Endothelial cell of umbilical vein (primary cell): ENCODE results near the gene NDUFS6. TPM values are rescaled to one million over a fixed set of nuclear protein-coding genes. Genes with fewer than 3 reads are reported as not detected.

Experiments used
- BruUV-seq: library from RNA; stranded (reverse); fragments of 400-500 nt; replicated peaks from 2 replicates; lab custom pipeline; 2021; lab: Mats Ljungman, UMichigan
- CTCF ChIA-PET: fragments of 300-600, 350-600 bp; sonication (Branson Sonifier 250); formaldehyde crosslinking; loops from one replicate; lab custom pipeline; 2021; ENCODE audit warnings: antibody characterized with exemption, inconsistent platforms; lab: Charles Lee
- POLR2A ChIA-PET: fragments of 300-600, 350-600 bp; sonication (Branson Sonifier 250); formaldehyde crosslinking; loops from one replicate; lab custom pipeline; 2021; ENCODE audit warnings: antibody characterized with exemption, inconsistent platforms; lab: Charles Lee
- DNase-seq: peaks from one replicate; pipeline ENCODE4 v3.0.0-alpha.2; 2011; ENCODE audit warnings: low read depth, low spot score
- FAIRE-seq: peaks from 2 replicates; lab custom pipeline; 2011; peaks lifted over from hg19 to GRCh38; lab: Jason Lieb, UNC
- H2AFZ ChIP-seq: 2 replicates; pipeline ENCODE4 v1.6.0; 2012; ENCODE audit warnings: low read depth, low read length, control low read depth, inconsistent platforms
- H3K27ac ChIP-seq: 2 replicates; pipeline ENCODE4 v1.5.1; 2011; ENCODE audit warnings: low read depth, mild to moderate bottlenecking, control low read depth, low read length, moderate library complexity; ENCODE audit not compliant: insufficient read depth
- H3K27me3 ChIP-seq, 2 experiments: 2 replicates each; pipeline versions ENCODE4 v1.6.0 to v1.6.1; 2011; ENCODE audit warnings: low read length in 2 of 2, mixed read lengths in 1 of 2; ENCODE audit not compliant: control insufficient read depth in 2 of 2, insufficient read depth in 2 of 2
- H3K36me3 ChIP-seq, 2 experiments: 2 replicates in 1 of 2; 3 replicates in 1 of 2; pipeline ENCODE4 v1.5.1; 2011; ENCODE audit warnings: low read length in 2 of 2, mild to moderate bottlenecking in 1 of 2, moderate library complexity in 1 of 2; ENCODE audit not compliant: control insufficient read depth in 2 of 2, insufficient read depth in 2 of 2; ENCODE audit errors: extremely low read depth in 1 of 2
- H3K4me1 ChIP-seq: 3 replicates; pipeline ENCODE4 v1.5.1; 2011; ENCODE audit warnings: mild to moderate bottlenecking, low read length; ENCODE audit not compliant: control insufficient read depth, insufficient read depth; ENCODE audit errors: extremely low read depth
- H3K4me2 ChIP-seq: 2 replicates; pipeline ENCODE4 v1.6.1; 2011; ENCODE audit warnings: low read length, control low read depth, mixed read lengths; ENCODE audit not compliant: insufficient read depth
- H3K4me3 ChIP-seq, 3 experiments: fragments of 200-600 bp in 1 of 3; sonication (generic), shearing (Covaris generic) in 1 of 3; replicated peaks in 1 of 3; 2 replicates each; pipeline ENCODE4 v1.5.1; 2011 to 2016; ENCODE audit warnings: control low read depth in 3 of 3, low read length in 3 of 3, mild to moderate bottlenecking in 2 of 3, inconsistent platforms in 1 of 3, low read depth in 1 of 3, moderate library complexity in 1 of 3; ENCODE audit not compliant: insufficient read depth in 1 of 3
- H3K79me2 ChIP-seq: 2 replicates; pipeline ENCODE4 v1.6.0; 2012; ENCODE audit warnings: low read length, inconsistent platforms; ENCODE audit not compliant: control insufficient read depth, insufficient read depth
- H3K9ac ChIP-seq: replicated peaks from 2 replicates; pipeline ENCODE3; 2011; ENCODE audit warnings: low read length, control low read depth; ENCODE audit not compliant: insufficient read depth; ENCODE audit errors: extremely low read depth
- H3K9me1 ChIP-seq: replicated peaks from 3 replicates; pipeline ENCODE4 v1.6.0; 2011; ENCODE audit warnings: mild to moderate bottlenecking, low read length; ENCODE audit not compliant: control insufficient read depth, insufficient read depth; ENCODE audit errors: extremely low read depth
- H3K9me3 ChIP-seq: replicated peaks from 2 replicates; pipeline ENCODE4 v1.5.1; 2012; ENCODE audit warnings: low read length, inconsistent platforms; ENCODE audit not compliant: control insufficient read depth, insufficient read depth
- H4K20me1 ChIP-seq: replicated peaks from 2 replicates; pipeline ENCODE3; 2011; ENCODE audit warnings: mild to moderate bottlenecking, low read length; ENCODE audit not compliant: control insufficient read depth, insufficient read depth; ENCODE audit errors: extremely low read depth
- CTCF ChIP-seq, 2 donors: IDR thresholded peaks; 1 replicate in 1 of 2; 2 replicates in 1 of 2; pipeline ENCODE4 v1.5.1; 2011; ENCODE audit warnings: low read length in 2 of 2, mild to moderate bottlenecking in 2 of 2, moderate library complexity in 2 of 2, control low read depth in 1 of 2, inconsistent platforms in 1 of 2, low read depth in 1 of 2; ENCODE audit not compliant: insufficient read depth in 1 of 2; ENCODE audit errors: extremely low read depth in 1 of 2
- EZH2 ChIP-seq: IDR thresholded peaks from 2 replicates; pipeline ENCODE4 v1.6.1; 2012; ENCODE audit warnings: borderline replicate concordance, low read depth, mild to moderate bottlenecking, moderate library complexity, low read length, inconsistent platforms; ENCODE audit not compliant: severe bottlenecking
- FOS ChIP-seq: IDR thresholded peaks from 2 replicates; pipeline ENCODE4 v1.6.1; 2011; ENCODE audit warnings: mild to moderate bottlenecking, low read length, moderate library complexity, borderline replicate concordance; ENCODE audit not compliant: insufficient read depth
- GATA2 ChIP-seq: IDR thresholded peaks from 2 replicates; pipeline ENCODE4 v1.7.0; 2011; ENCODE audit warnings: low read depth, mild to moderate bottlenecking, moderate library complexity, mixed read lengths, low read length; ENCODE audit not compliant: insufficient read length, insufficient read depth
- JUN ChIP-seq: IDR thresholded peaks from 2 replicates; pipeline ENCODE4 v1.6.1; 2011; ENCODE audit warnings: borderline replicate concordance, low read depth; ENCODE audit not compliant: insufficient read length, insufficient read depth
- MAX ChIP-seq: IDR thresholded peaks from 2 replicates; pipeline ENCODE4 v1.6.1; 2011; ENCODE audit not compliant: insufficient read depth, insufficient read length
- MYC ChIP-seq: IDR thresholded peaks from one replicate; pipeline ENCODE4 v1.6.1; 2011; ENCODE audit warnings: mild to moderate bottlenecking, low read depth, low read length
- POLR2A ChIP-seq: IDR thresholded peaks from 2 replicates; pipeline ENCODE4 v1.6.1; 2012; ENCODE audit warnings: low read depth, mild to moderate bottlenecking, control low read depth, low read length
- POLR2AphosphoS5 ChIP-seq: IDR thresholded peaks from 2 replicates; pipeline ENCODE4 v1.6.1; 2012; ENCODE audit warnings: low read depth, mild to moderate bottlenecking, control low read depth, low read length, moderate library complexity; ENCODE audit not compliant: insufficient read depth
- dilution Hi-C: fragments of 300-500 bp; cut with MboI; formaldehyde crosslinking; loops from one replicate; pipeline ENCODE4 v1.15.0; 2019; ENCODE audit warnings: low sequenced_read_pairs; ENCODE audit not compliant: extremely low pct_ligation_motif_present
- intact Hi-C: fragments of 100-400 bp; cut with micrococcal nuclease; formaldehyde crosslinking; loops from one replicate; pipeline ENCODE4 v1.10.0; 2022
- polyA plus RNA-seq, 4 experiments: library from polyadenylated mRNA; depleted of rRNA in 3 of 4; stranded (reverse) in 3 of 4; unstranded in 1 of 4; fragments of >200 nt; gene quantifications; 2 replicates each; pipeline versions ENCODE4 v1.2.1 to v1.2.3, GENCODE V29; 2011 to 2012; ENCODE audit warnings: missing spikeins in 1 of 4
- total RNA-seq: library from RNA; stranded (reverse); gene quantifications from 2 replicates; pipeline ENCODE4 v1.2.3, GENCODE V29; 2021

NDUFS6 gene
- total and polyA plus RNA-seq, 2 donors (not counting 3 experiments of a cell fraction or from before 2014, with no cell fraction given) = 42.5 to 127 TPM

DNA sequence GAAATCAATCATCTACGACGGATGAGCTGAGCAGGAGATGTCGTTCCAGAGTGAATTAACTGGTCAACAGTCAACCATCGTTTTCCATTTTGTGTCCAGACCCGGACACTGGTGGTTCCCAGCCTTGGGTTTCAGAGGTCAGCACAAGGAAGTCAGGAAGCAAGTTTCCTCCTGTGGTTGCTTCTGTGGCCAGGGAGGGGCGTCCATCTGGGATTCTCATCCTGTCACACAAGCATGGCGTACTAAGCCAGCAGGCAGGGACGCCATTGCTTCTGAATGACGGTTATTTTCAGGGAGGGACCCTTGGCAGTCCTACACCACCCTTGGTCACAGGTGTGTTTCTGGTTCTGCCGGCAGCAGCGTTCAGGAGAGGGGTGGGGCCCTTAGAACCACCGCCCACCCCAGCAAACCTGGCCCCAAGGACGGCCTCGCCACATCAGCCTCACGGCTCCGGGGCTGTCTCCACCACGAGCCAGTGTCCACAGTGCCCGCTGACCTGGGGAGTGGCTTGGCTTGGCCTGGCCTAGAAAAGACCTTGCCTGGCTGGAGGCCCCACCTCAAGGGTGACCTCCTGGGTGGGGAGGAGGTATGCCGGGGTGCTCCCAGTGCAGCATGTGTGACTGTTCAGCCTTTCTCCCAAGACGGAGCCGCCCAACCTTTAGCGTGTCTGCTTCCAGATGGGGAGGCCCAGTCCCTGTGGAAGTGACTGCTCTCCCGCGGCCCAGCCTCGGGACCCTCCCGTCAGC is 25.2 kb downstream of the NDUFS6 start:
- no peak overlapping the region for H3K27ac ChIP-seq

More for the DNA sequence above, 25.2 kb downstream of the NDUFS6 start:
- no peak overlapping the region for H2AFZ ChIP-seq
- ChIA-PET POLR2A (no interaction called here), CTCF (no interaction called here)
- H3K4me1 ChIP-seq = no peaks in the 10 kb centered on the region
- H3K79me2 ChIP-seq = no peaks in the 10 kb centered on the region
- DNase-seq = no peak
- no peak for FAIRE-seq
- intact Hi-C loops (no loop called here), dilution Hi-C loops (no loop called here)
- peaks cover 0 to 5% of the 10 kb centered on the region in 2 experiments for H3K36me3 ChIP-seq
- H3K27me3 ChIP-seq = no peaks in the 10 kb centered on the region
- no peaks in the 10 kb centered on the region for H3K9me1 ChIP-seq
- no peak overlapping the region for H3K9ac ChIP-seq
- no peak overlapping the region for H3K4me3 ChIP-seq
- H3K9me3 ChIP-seq = no peaks in the 10 kb centered on the region
- no peak overlapping the region for H3K4me2 ChIP-seq
- TF ChIP-seq EZH2 = no peak
- no peak for TF ChIP-seq MYC
- no peak for TF ChIP-seq GATA2
- no peak for TF ChIP-seq FOS
- TF ChIP-seq MAX = no peak
- no peak for TF ChIP-seq POLR2AphosphoS5
- no peak for TF ChIP-seq JUN
- no peak for TF ChIP-seq POLR2A
- no peak for TF ChIP-seq CTCF (IDR thresholded peaks at IDR 0.05; ENCODE audit: extremely low read depth in 1 of 2, insufficient read depth in 1 of 2, low read depth in 1 of 2, low read length in 2 of 2)
- no TSS peak for BruUV-seq
- H4K20me1 ChIP-seq = no peaks in the 10 kb centered on the region
